ENCODE measurements around the gene NELL2.

- no peak for TF ChIP-seq POLR2A (IDR thresholded peaks at IDR 0.05)
- TF ChIP-seq CTCF (IDR thresholded peaks at IDR 0.05), result no peak
- TF ChIP-seq POLR2AphosphoS5 (IDR thresholded peaks at IDR 0.05), result no peak
- TF ChIP-seq EP300 (IDR thresholded peaks at IDR 0.05), result no peak
Observed at GRCh38 chr12:44500423-44500822, 375.7 kb downstream of the NELL2 start.

Data from upper lobe of left lung (tissue), 4 donors.